ENCODE results near the gene SNX10. TPM values are rescaled to one million over a fixed set of nuclear protein-coding genes. Genes with fewer than 3 reads are reported as not detected.

SNX10 gene
- total RNA-seq, 1 donor from 2014 or later: 13.8 TPM

- H3K27me3 Mint-ChIP-seq (ENCODE audit: unreplicated experiment): peaks cover 3% of the 10 kb centered on the region
- no peaks in the 10 kb centered on the region for H3K9me3 Mint-ChIP-seq (ENCODE audit: unreplicated experiment)
- no peaks in the 10 kb centered on the region for H3K36me3 Mint-ChIP-seq (ENCODE audit: low read depth, unreplicated experiment)
- peaks cover 9% of the 10 kb centered on the region for H3K4me1 Mint-ChIP-seq (ENCODE audit: unreplicated experiment)
- TF ChIP-seq CTCF (IDR thresholded peaks at IDR 0.05; ENCODE audit: unreplicated experiment): no peak
- no peak for DNase-seq (ENCODE audit: low spot score)
- H3K27ac Mint-ChIP-seq (ENCODE audit: unreplicated experiment): no peak overlapping the region
- peak overlapping the region; percentile 93 for H3K4me3 Mint-ChIP-seq (ENCODE audit: unreplicated experiment)
Measured at GRCh38 chr7:26291251-26291650, 411 bp upstream of the SNX10 start.

- peaks cover 3% of the 10 kb centered on the region for H3K27me3 Mint-ChIP-seq (ENCODE audit: unreplicated experiment)
- no peaks in the 10 kb centered on the region for H3K9me3 Mint-ChIP-seq (ENCODE audit: unreplicated experiment)
- DNase-seq (ENCODE audit: low spot score): peak; percentile 8
- peak overlapping the region; percentile 87 for H3K4me3 Mint-ChIP-seq (ENCODE audit: unreplicated experiment)
- no peak for TF ChIP-seq CTCF (IDR thresholded peaks at IDR 0.05; ENCODE audit: unreplicated experiment)
- H3K4me1 Mint-ChIP-seq (ENCODE audit: unreplicated experiment): peaks cover 9% of the 10 kb centered on the region
- no peak overlapping the region for H3K27ac Mint-ChIP-seq (ENCODE audit: unreplicated experiment)
- H3K36me3 Mint-ChIP-seq (ENCODE audit: low read depth, unreplicated experiment): no peaks in the 10 kb centered on the region
Measured at GRCh38 chr7:26292768-26293560, 1.3 kb downstream of the SNX10 start.

DNA sequence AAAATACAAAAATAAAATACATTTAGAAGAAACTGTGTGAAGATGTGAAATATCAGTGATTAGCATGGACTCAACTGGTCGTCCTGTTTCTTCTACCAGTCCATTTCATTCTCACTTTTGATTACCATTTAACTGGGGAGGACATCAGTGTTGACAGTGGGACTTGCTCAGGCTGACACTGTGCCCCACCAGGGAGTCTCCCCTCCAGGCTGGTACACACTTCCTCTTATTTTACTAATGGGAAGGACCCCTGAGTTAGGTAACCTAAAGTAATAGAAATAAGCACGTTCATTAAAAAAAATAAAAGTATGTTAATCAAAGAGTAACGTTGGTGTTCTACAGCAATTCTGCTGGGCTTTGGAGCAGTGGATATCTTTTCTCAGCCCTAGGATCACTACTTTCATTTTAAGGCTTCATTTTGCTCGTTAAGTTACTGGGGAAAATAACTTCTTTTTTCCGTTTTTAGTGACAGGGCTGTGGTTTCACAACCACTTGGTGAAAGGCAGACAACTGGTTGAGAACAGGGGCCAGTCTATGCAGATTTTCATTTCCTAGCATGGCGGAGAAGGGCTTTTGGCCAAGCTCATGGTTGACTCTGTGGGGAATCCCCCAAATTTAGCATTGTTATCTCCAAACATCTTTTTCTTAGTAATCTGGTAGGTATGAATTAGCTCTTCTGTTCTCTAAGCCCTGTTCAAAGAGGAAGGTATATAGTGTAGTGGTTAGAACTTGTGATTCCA, 2.1 kb downstream of the SNX10 start:
- Mint-ChIP-seq H3K4me3 (ENCODE audit: unreplicated experiment) (no peak overlapping the region), H3K9me3 (ENCODE audit: unreplicated experiment) (no peaks in the 10 kb centered on the region), H3K36me3 (ENCODE audit: low read depth, unreplicated experiment) (no peaks in the 10 kb centered on the region), H3K4me1 (ENCODE audit: unreplicated experiment) (peaks cover 9% of the 10 kb centered on the region), H3K27ac (ENCODE audit: unreplicated experiment) (no peak overlapping the region), H3K27me3 (ENCODE audit: unreplicated experiment) (peaks cover 3% of the 10 kb centered on the region)
- no peak for TF ChIP-seq CTCF (IDR thresholded peaks at IDR 0.05; ENCODE audit: unreplicated experiment)
- no peak for DNase-seq (ENCODE audit: low spot score)

DNA sequence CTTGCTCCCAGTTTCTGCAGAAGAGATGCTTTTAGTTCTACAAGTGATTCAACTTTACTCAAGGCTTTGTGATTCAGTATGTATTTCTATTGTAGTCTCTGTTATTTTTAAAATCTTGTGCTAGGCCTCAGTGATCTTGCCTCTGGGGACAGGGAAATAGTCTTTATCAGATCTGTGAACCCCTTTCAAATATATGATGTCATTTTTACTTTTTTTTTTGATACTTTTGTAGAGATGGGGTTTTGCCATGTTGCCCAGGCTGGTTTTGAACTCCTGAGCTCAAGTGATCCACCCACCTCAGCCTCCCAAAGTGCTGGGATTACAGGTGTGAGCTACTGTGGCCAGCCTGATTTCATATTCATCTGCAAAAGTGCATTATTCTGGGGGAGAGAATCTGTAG, 3.4 kb downstream of the SNX10 start:
- Mint-ChIP-seq H3K36me3 (ENCODE audit: low read depth, unreplicated experiment) (no peaks in the 10 kb centered on the region), H3K27me3 (ENCODE audit: unreplicated experiment) (peaks cover 3% of the 10 kb centered on the region)
- no peak for TF ChIP-seq CTCF (IDR thresholded peaks at IDR 0.05; ENCODE audit: unreplicated experiment)

GRCh38 chr7:26295586-26295985, 3.9 kb downstream of the SNX10 start:
- H3K27me3 Mint-ChIP-seq (ENCODE audit: unreplicated experiment): peaks cover 3% of the 10 kb centered on the region
- no peak overlapping the region for H3K27ac Mint-ChIP-seq (ENCODE audit: unreplicated experiment)
- no peaks in the 10 kb centered on the region for H3K36me3 Mint-ChIP-seq (ENCODE audit: low read depth, unreplicated experiment)
- peaks cover 9% of the 10 kb centered on the region for H3K4me1 Mint-ChIP-seq (ENCODE audit: unreplicated experiment)
- H3K4me3 Mint-ChIP-seq (ENCODE audit: unreplicated experiment): no peak overlapping the region
- DNase-seq (ENCODE audit: low spot score): no peak
- TF ChIP-seq CTCF (IDR thresholded peaks at IDR 0.05; ENCODE audit: unreplicated experiment): no peak
- no peaks in the 10 kb centered on the region for H3K9me3 Mint-ChIP-seq (ENCODE audit: unreplicated experiment)

More for the DNA sequence above, 3.4 kb downstream of the SNX10 start:
- peaks cover 9% of the 10 kb centered on the region for H3K4me1 Mint-ChIP-seq (ENCODE audit: unreplicated experiment)
- DNase-seq (ENCODE audit: low spot score): no peak
- no peaks in the 10 kb centered on the region for H3K9me3 Mint-ChIP-seq (ENCODE audit: unreplicated experiment)
- no peak overlapping the region for H3K27ac Mint-ChIP-seq (ENCODE audit: unreplicated experiment)
- H3K4me3 Mint-ChIP-seq (ENCODE audit: unreplicated experiment): no peak overlapping the region

Measured in endothelial cell (in vitro differentiated cells).